ENCODE measurements around the gene QPCTL. TPM values are rescaled to one million over a fixed set of nuclear protein-coding genes. Genes with fewer than 3 reads are reported as not detected.
A peak's percentile ranks its signal among the peaks of the same experiment; 100 is the strongest.

The QPCTL gene
- total and polyA plus RNA-seq, 2 of the 13 experiments (the other 11 are each of a cell fraction or from before 2014, with no cell fraction given): 16.0 to 19.1 TPM

- H3K36me3 ChIP-seq (replicated peaks in 1 of 2; ENCODE audit: control insufficient read depth in 1 of 2, insufficient read depth in 2 of 2, low read length in 2 of 2): peaks cover 1 to 17% of the 10 kb centered on the region in 2 experiments; a peak in 4 of 5 replicates
- intact Hi-C loops (cut with micrococcal nuclease; ENCODE audit: unreplicated experiment) (no loop called here), in situ Hi-C loops (cut with HindIII; ENCODE audit: extremely low pct_ligation_motif_present, low pct_unique_long_range_greater_than_20kb) (no loop called here)
- ATAC-seq (no peak), FAIRE-seq (no peak), DNase-seq (ENCODE audit: low spot score) (no peak)
- CTCF ChIA-PET (ENCODE audit: low intra/inter-chr PET ratio, low total read pairs): interaction anchor here (0.7 to 2.5 kb wide), 3 partner anchors 10 to 91 kb away, joined by 3 to 15 read pairs (median 4); partner anchors contain the start of gene SNRPD2
- no peaks in the 10 kb centered on the region for H3K9me3 ChIP-seq (ENCODE audit: low read length)
- 85% methylated on average over 8 of the region's 8 CpGs for WGBS (ENCODE audit: low lambda C conversion rate)
- POLR2A ChIA-PET: interaction anchor here (1.2 to 5.3 kb wide), 3 partner anchors 9 to 13 kb away, joined by 5 to 44 read pairs (median 10); partner anchors contain the start of genes QPCTL and SNRPD2
- H3K4me2 ChIP-seq (ENCODE audit: low read depth, low read length): peak overlapping the region; percentile 75
- H3K9ac ChIP-seq (ENCODE audit: insufficient read depth, low read depth, low read length): peak overlapping the region; percentile 71; the same call in 1 of the 2 replicates
- H3K27me3 ChIP-seq (ENCODE audit: control insufficient read depth in 1 of 2, insufficient read depth in 2 of 2, low read length in 2 of 2): no peaks in the 10 kb centered on the region
- H3K79me2 ChIP-seq (ENCODE audit: insufficient read depth, low read length): no peaks in the 10 kb centered on the region
- H3K27ac ChIP-seq (ENCODE audit: extremely low read length, insufficient read depth, low read length): no peak overlapping the region
- BruUV-seq (replicated peaks): no TSS peak
- peaks cover 26% of the 10 kb centered on the region for H3K4me1 ChIP-seq (ENCODE audit: insufficient read depth, low read length)
- H2AFZ ChIP-seq (ENCODE audit: low read length): no peak overlapping the region
- TF ChIP-seq ZNF589 (CRISPR knock-in tag; conservative IDR thresholded peaks at IDR 0.05) (0 out of 2 replicates have a peak, but pooled peaks have one; percentile 6), ZNF558 (CRISPR knock-in tag; IDR thresholded peaks at IDR 0.05; ENCODE audit: borderline replicate concordance) (no peak)
- peak overlapping the region in 1 of 3 experiments; percentile 68; a peak in 2 of 6 replicates for H3K4me3 ChIP-seq (replicated peaks in 1 of 3; ENCODE audit: insufficient read depth in 1 of 3, low read depth in 2 of 3, low read length in 3 of 3)
- H4K20me1 ChIP-seq (ENCODE audit: insufficient read depth, low read length): no peaks in the 10 kb centered on the region
Observed at GRCh38 chr19:45682117-45682516, 10.3 kb upstream of the QPCTL start.

GRCh38 chr19:45682908-45683307, 9.6 kb upstream of the QPCTL start:
- no peak overlapping the region for H2AFZ ChIP-seq (ENCODE audit: low read length)
- no peaks in the 10 kb centered on the region for H3K27me3 ChIP-seq (ENCODE audit: control insufficient read depth in 1 of 2, insufficient read depth in 2 of 2, low read length in 2 of 2)
- no peaks in the 10 kb centered on the region for H4K20me1 ChIP-seq (ENCODE audit: insufficient read depth, low read length)
- H3K4me2 ChIP-seq (ENCODE audit: low read depth, low read length): no peak overlapping the region
- POLR2A ChIA-PET: interaction anchor here (1.2 kb wide), 1 partner anchor 10 kb away, joined by 10 read pairs; the partner anchor contains the start of genes QPCTL and SNRPD2
- intact Hi-C loops (cut with micrococcal nuclease; ENCODE audit: unreplicated experiment) (no loop called here), in situ Hi-C loops (cut with HindIII; ENCODE audit: extremely low pct_ligation_motif_present, low pct_unique_long_range_greater_than_20kb) (no loop called here)
- WGBS (ENCODE audit: low lambda C conversion rate): 91% methylated on average over 5 of the region's 5 CpGs
- BruUV-seq (replicated peaks): no TSS peak
- H3K4me3 ChIP-seq (replicated peaks in 1 of 3; ENCODE audit: insufficient read depth in 1 of 3, low read depth in 2 of 3, low read length in 3 of 3): no peak overlapping the region
- ATAC-seq: no peak
- no peak for FAIRE-seq
- H3K9ac ChIP-seq (ENCODE audit: insufficient read depth, low read depth, low read length): no peak overlapping the region
- no peak for DNase-seq (ENCODE audit: low spot score)
- H3K36me3 ChIP-seq (replicated peaks in 1 of 2; ENCODE audit: control insufficient read depth in 1 of 2, insufficient read depth in 2 of 2, low read length in 2 of 2): peaks cover 6 to 25% of the 10 kb centered on the region in 2 experiments; a peak in 4 of 5 replicates
- H3K27ac ChIP-seq (ENCODE audit: extremely low read length, insufficient read depth, low read length): no peak overlapping the region
- peaks cover 21% of the 10 kb centered on the region for H3K4me1 ChIP-seq (ENCODE audit: insufficient read depth, low read length)
- CTCF ChIA-PET (ENCODE audit: low intra/inter-chr PET ratio, low total read pairs): interaction anchor here (0.7 kb wide), 1 partner anchor 9 kb away, joined by 4 read pairs; the partner anchor contains the start of gene SNRPD2
- H3K79me2 ChIP-seq (ENCODE audit: insufficient read depth, low read length): no peaks in the 10 kb centered on the region
- H3K9me3 ChIP-seq (ENCODE audit: low read length): no peaks in the 10 kb centered on the region
- no peak for TF ChIP-seq ZNF552 (CRISPR knock-in tag; IDR thresholded peaks at IDR 0.05; ENCODE audit: borderline replicate concordance)
- no peak for TF ChIP-seq BORCS8-MEF2B (CRISPR knock-in tag; IDR thresholded peaks at IDR 0.05)
- no peak for TF ChIP-seq NFAT5 (CRISPR knock-in tag; IDR thresholded peaks at IDR 0.05)
- no peak for TF ChIP-seq RELA (CRISPR knock-in tag; IDR thresholded peaks at IDR 0.05)
- TF ChIP-seq ZNF790 (CRISPR knock-in tag; IDR thresholded peaks at IDR 0.05; ENCODE audit: borderline replicate concordance): no peak
- no peak for TF ChIP-seq HMG20B (CRISPR knock-in tag; conservative IDR thresholded peaks at IDR 0.05)
- TF ChIP-seq POGZ (CRISPR knock-in tag; IDR thresholded peaks at IDR 0.05): no peak
- TF ChIP-seq ZNF503 (CRISPR knock-in tag; IDR thresholded peaks at IDR 0.05): no peak
- TF ChIP-seq SMYD3 (CRISPR knock-in tag; IDR thresholded peaks at IDR 0.05): no peak
